Right renal pelvis (tissue), 4 donors: ENCODE measurements around the gene TXN2. TPM values are rescaled to one million over a fixed set of nuclear protein-coding genes. Genes with fewer than 3 reads are reported as not detected.

Source experiments
- DNase-seq, 4 donors: peaks; one replicate each; pipeline ENCODE4 v3.0.0-alpha.2; 2013; ENCODE audit warnings: low read depth in 4 of 4, low spot score in 3 of 4, missing footprints in 1 of 4
- polyA plus RNA-seq, 4 donors: library from polyadenylated mRNA; unstranded; fragments of 120-200 nt; gene quantifications; one replicate each; pipeline ENCODE4 v1.2.1, GENCODE V29; 2013; ENCODE audit not compliant: insufficient read length in 4 of 4

The TXN2 gene
- polyA plus RNA-seq, 4 donors = 123 to 133 (median 130) TPM

DNA sequence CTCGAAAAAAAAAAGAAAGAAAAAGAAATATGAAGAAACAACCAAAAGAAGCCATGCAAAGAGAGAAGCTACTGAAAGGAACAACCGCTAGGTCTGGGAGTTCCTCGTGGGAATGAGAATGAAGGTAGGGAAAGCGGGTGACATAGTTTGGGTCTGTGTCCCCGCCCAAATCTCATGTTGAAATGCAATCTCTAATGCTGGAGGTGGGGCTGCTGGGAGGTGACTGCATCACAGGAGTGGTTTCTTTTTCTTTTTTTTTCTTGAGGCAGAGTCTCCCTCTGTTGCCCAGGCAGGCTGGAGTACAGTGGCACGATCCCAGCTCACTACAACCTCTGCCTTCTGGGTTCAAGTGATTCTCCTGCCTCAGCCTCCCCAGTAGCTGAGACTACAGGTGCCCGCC, 9.7 kb upstream of the TXN2 start:
- no peak for DNase-seq

DNA sequence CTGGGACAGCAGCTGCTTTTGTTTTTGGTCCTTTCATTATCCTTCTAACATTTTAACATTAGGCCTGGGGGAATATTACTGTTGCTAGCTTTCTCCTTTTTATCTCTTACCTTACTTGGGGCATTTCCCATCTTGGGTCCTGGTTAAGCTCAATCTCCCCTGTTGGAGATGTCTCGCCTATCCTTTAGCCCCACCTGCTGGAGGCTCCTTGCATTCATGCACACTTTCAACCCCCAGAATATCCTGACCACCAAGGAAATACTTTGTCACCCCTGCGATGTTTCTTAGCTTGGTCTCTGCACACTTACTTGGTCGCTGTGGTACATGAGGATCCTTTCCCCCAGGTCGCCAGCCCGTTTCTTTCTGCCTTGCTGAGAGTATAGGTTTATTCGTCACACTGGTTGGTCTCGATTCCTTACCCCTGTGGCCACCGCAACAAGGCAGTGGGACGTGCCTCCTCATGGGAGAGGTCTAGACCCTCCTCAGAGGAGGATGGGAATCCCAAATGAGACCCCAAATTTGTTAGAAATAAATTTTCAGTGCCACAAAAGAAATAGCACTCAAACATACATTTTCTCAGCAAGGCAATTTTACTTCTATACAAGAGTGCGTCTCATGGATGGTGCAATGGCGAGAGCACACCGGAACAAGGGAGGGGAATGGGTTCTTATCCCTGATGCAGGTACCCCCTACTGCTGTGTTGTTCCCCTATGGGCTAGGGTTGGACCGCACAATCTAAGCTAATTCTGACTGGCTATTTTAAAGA, 5.4 kb upstream of the TXN2 start:
- DNase-seq = no peak

DNA sequence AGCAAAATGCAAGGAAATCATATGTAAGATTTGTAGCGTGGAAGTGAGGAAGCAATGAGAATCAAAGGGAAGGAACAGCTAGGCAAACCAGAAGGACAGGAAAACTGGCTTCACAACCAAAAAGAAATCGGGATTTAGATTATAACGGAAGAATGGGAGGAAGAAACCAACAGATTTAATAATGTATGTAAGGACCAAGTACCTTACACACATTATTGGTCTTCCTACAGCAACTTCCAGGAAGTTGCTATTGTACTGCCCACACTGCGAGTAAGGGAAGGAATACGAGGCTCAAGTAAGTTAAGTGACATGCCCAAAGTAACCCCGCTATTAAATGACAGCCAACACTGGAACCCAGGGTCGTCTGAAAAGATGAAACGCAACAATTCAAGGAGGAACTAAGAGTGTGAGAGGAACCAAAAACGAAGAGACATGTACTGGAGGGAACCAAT, 473 bp downstream of the TXN2 start:
- no peak for DNase-seq

DNA sequence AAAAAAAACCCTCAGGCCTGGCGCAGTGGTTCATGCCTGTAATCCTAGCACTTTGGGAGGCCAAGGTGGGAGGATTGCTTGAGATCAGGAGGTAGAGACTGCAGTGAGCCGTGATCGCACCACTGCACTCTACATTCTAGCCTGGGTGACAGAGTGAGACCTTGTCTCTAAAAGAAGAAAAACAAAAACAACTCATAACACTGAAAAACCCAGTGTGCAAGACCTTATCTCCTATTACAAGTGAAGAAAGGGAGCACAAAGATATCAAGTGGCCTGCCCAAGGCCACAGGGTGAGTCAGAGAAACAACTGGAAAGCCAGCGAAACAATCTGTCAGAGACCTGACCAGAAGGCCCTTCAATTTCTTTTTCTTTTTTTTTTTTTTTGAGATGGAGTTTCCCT, 2.5 kb downstream of the TXN2 start:
- DNase-seq = no peak

DNA sequence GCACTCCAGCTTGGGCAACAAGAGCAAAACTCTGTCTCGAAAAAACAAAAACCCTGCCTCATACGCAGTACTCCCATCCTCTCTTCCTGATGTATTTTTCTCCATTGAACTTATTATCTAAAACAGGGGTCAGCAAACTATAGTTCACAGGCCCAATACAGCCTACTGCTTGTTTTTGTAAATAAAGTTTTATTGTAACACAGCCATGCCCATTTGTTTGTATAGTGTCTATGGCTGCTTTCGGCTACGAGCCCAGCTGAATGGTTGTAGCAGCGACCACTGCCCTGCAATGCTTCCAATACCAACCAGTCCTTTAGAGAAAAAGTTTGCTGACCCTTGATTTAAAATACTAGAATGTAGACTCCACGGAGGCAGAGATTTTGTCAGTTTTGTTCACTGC, 6.1 kb downstream of the TXN2 start:
- DNase-seq = no peak

DNA sequence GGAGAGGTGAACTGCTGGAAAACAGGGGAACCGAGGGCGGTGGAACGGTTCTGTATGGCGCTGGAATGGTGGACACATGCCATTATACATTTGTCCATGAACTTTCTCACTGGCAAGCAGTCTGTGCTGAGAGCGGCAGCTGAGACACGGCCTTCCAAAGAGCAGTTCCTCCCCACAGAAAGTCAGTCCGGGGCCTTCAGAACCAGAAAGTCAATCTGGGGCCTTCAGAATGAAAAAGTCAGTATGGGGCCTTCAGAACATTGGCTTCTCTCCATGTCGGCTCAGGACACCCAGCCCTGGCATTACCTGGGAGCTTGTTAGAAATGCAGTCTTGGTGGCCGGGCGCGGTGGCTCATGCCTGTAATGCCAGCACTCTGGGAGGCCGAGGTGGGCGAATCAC, 8.8 kb downstream of the TXN2 start:
- DNase-seq = no peak

DNA sequence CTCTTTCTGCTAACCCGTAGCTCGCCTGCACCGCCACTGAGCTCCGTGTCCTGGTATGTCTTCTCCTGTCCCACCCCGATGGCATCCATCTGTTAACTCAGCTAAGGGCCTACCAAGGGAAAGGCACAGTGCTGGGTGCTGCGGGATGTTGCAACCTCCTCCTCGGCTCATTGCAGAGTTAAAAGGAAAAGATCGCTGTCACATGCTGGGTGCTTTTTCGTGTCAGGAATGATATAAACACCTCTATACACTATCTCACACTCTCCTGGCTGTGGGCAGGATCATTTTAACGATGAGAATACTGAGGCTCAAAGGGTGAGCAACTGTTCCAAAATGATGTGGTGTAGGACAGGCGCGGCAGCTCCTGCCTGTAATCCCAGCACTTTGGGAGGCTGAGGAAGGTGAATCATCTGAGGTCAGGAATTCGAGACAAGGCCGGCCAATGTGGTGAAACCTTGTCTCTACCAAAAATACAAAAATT, 10.1 kb downstream of the TXN2 start:
- no peak for DNase-seq

DNA sequence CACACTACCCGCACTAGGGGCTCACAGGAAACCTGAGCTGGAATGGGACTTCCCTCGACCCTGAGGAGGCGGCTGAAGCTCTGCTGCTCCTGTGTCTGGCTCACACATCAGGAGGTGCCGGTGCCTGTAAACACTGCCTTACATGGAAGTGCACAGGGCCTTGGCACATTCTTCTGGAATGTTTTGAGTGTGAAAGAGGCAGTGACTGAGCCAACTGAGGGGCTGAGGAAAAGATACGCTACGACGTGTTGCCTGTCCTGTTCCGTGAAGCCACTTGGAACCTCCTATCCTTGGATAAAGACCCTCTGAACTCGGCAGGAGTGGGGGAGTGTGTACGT, 10.5 kb downstream of the TXN2 start:
- DNase-seq = no peak

DNA sequence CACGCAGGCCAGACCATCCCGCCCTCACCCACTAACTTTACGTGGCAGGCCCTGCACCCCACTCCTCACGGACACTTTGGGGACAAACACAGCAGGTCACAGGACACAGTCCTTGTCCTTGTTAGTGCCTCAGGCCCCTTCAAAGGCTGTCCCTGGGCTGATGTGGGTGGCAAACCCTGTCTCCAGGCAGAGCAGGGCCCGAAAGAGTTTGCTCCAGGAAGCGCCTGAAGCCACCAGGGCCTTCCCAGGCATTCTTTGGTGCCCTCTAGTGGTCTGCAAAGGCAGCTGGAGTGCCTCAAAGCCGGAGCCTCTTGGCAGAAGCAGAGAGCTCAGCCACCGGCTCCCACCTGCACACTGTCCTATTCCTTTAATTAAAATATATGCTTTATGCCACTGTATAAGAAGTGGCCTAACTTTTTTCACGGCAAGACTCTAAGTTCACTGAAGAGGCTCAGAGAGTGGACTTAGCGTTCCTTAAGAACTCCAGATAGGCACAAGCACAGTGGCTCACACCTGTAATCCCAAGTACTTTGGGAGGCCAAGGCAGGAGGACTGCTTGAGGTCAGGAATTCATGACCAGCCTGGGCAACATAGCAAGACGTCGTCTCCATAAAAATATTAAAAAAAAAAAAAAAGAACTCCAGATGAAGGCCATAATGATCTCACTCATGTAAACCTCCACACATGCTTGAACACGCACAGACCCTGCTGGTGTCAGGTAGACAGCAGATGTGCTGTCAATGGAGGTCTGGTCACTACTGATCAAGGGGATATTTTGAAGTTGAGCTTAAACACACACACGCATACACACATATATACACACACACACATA, 11.1 kb downstream of the TXN2 start:
- peak in 3 of 4 donors; percentile 75 to 81 (median 79) for DNase-seq

DNA sequence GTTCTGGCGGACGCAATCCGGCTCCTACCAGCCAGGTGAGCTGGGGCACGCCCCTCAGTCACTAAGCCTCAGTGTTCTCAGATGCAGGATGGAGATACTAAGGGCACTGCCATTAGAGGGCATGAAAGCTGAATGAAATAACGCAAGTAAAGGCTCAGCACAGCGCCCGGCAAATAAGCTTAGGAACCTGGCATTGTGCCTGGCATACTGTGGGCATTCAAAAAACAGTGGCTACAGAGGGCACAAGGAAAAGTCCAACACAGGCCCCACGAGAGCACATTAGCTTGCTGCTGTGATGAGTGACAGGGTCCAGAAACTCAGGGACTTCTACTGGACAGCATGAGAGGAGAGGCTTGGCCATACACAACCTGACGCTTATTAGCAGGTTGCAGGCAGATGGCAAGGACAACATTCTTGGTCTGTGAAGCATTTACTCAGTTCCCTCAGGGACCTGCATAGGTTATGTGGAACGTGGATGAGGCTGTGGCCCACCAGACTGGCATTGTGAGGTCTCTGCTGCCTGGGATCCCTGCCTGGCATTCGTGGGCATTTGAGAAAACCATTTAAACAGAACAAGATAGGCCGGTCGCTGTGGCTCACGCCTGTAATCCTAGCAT, 12.2 kb downstream of the TXN2 start:
- DNase-seq = no peak

DNA sequence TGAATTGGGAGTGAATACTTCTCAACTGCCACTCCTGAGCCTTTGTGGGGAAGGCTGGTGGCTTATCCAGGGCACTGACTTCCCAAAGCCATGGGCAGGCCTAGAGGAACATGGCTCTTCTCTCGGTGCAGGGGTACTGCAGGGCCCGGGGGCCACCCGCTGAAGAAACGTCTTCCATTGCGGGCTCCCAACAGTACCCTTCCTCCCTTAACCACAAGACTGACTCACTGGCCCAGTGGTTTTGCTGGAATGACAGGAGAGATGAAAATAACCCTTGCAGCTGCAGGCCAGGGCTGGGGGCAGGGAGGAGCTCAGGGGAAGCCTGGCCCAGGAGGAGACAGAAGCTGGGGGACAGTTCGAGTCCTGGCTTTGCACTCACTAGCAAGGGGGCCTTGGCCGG, 13.5 kb downstream of the TXN2 start:
- no peak for DNase-seq

DNA sequence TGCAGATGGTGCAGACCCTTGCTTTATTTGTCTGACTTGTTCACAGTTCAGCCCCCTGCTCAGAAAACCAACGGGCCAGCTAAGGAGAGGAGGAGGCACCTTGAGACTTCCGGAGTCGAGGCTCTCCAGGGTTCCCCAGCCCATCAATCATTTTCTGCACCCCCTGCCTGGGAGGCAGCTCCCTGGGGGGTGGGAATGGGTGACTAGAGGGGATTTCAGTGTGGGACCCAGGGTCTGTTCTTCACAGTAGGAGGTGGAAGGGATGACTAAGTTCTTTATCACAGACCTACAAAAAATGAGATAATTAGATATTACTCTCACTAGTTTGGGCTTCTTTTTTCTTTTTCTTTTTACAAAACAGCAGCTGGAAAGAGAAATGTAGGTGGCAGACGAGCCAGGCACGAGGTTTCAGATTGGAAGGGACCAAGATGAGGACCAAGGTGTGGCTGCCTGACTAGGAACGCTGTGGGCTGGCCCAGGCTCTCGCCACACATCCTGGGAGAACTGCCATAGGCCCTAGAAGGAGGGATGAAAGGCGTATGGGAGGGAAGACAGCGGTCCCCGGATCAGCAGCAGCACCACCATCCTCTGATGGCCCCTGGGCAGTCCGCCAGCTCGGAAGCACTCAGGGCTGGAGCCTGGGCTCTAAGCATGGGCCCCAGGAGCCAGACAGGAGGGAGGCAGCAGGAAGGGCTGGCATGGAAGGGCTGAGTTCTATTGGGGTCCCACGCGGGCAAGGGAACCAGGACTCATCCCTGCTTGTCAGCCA, 14.2 kb downstream of the TXN2 start:
- DNase-seq = no peak

DNA sequence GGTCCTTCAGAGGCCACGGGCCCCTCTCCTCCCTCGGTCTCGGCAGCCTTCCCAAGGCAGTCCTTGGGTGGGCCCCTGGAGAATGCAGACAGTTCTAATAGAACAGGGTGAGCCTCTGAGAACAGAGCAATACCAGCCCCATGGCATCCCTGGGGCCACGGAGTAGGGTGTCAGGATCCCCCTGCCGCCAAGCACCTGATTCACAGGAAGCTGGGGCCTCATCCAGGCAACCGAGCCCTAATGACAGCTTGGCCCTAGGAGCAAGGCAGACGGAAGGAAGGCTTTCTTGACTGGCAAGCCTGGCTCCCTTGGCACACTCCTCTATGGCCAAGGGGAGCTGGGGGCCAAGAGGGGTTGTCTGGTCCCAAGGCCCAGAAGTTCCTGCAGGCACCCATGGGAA, 15.2 kb downstream of the TXN2 start:
- DNase-seq = no peak

DNA sequence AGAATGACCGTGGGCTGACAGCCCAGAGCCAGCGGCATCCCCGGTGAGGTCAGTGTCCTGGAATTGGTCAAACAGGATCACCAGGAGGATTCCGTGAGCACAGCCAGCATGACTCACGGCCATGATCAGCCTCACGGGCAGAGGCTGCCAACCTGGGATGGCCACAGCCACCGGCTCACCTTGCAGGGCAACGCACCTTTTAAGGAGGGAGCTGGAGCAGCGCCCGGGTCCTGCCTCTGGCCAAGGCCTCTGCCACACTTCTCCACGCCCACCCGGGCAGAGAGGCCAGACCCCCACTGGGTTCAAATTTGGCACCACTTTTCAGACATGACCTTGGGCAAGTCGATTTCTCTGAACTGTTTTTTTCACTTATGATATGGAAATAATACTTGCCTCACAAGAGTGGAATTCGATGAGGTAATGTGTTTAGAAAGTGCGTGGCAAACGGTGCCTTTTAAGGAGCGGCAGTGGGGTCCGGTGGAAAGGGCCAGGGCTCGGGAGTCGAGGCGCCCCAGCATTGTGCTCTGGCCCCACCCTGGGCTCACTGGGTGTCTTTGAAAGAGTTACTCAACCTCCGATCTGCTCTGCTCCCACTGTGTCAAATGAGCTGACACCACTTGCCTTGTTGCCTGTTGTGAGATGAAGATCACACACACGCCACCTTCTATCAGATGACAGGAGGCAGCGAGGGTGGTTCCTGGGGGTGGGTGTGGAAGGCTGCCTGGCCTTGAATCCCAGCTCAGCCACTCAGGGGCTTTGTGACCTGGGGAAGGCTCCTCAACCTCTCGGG, 16.0 kb downstream of the TXN2 start:
- DNase-seq = no peak

DNA sequence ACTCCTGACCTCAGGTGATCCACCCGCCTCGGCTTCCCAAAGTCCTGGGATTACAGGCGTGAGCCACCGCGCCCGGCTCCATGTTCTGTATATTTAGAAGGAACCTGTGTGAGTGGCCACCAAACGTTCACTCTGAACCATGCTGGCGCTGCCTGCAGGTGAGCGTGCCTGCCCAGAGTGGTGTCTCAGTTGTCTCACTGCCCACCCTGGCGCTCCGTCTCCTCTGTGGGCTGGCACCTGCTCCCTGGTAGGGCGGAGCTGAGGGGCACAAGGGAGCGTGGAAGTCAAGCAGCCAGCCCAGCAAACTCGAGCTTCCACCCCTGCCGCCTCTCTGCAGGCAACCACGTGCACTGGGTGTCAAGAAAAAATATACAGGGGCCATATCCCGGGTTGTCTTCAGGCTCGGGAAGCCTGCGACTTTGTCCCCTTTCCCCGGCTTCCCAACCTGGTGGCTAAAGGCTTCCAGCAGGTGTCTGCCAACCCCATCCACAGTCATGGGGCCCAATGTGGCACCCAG, 16.7 kb downstream of the TXN2 start:
- DNase-seq = no peak

DNA sequence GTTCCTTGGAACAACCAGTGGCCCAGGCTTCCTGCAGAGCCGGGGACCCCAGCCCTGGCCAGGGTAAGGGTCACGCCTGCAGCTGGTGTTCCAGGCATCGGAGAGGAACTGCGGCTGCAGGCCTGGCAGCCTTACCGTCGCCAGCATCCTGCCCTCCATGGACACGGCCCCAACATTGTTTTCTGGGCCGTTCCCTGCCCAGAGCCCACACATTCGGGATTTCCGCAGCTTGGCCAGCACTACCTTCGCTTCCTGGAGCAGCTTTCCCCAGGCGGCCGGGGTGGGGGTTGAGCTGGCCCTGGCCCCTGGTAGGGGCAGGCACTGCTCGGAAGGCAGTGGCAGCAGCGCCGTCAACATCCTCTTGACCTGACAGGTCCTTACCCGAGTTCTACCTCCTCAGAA, 17.7 kb downstream of the TXN2 start:
- no peak for DNase-seq

DNA sequence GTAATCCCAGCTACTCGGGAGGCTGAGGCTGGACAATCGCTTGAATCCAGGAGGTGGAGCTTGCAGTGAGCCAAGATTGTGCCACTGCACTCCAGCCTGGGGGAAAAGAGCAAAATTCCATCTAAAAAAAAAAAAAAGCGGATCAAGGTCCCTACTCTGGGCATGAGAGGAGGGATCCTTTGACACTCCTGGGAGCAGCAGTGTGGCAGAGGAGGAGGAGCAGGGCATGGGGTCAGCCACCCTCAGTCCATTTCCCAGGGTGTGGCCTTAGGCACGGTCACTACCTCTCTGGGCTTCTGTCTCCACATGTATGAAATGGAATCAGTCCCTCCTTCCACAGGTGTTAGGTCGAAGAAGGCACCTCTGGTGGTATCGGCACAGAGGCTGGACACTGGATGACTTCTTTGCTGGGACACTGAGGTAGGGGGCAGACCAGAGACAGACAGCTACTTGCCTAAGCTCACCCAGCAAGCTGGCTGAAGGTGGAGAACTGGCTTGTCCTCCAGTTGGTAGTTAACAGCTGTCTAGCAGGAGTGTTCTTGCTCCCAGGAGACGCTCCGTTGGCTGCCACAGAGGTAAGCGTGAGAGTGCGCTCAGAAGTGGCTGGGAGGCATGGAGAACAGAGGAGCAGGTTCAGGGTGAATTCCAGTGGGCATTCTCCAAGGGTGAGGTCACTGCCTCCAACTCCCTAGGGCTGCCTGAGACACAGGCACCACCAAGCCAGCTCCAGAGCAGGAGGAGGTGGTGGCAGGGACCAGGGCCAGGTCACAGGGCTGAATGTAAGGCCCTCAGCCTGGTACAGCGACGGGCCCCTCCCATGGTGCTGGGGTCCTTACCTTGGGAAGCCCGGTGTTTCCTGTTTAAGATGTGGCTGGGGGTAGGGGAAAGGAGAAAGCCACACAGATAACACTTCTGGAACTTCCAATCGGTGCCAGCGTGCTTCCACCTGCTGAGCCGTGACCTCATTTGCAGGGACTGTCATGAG, 19.5 kb downstream of the TXN2 start:
- DNase-seq = peak in 2 of 4 donors; percentile 73 to 80

DNA sequence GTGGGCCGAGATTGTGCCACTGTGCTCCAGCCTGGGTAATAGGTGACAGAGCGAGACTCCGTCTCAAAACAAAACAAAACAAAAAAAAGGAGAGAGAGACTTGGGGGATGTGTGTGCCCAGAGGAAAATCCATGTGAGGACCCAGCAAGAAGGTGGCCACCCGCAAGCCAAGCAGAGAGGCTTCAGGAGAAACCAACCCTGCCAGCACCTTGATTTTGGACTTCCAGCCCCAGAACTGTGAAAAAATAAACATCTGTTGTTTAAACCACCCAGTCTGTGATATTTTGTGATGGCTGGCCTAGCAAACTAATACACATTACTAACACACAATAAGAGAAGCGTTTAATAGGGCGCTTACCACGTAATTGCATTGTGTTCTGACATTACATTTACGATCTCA, 21.2 kb downstream of the TXN2 start:
- no peak for DNase-seq
